ENCODE results near the gene SMIM33. TPM values are rescaled to one million over a fixed set of nuclear protein-coding genes. Genes with fewer than 3 reads are reported as not detected.
A peak's percentile ranks its signal among the peaks of the same experiment; 100 is the strongest.

The SMIM33 gene
- total RNA-seq, 3 donors from 2014 or later: 0.21 to 0.30 TPM; not detected in 1

DNA sequence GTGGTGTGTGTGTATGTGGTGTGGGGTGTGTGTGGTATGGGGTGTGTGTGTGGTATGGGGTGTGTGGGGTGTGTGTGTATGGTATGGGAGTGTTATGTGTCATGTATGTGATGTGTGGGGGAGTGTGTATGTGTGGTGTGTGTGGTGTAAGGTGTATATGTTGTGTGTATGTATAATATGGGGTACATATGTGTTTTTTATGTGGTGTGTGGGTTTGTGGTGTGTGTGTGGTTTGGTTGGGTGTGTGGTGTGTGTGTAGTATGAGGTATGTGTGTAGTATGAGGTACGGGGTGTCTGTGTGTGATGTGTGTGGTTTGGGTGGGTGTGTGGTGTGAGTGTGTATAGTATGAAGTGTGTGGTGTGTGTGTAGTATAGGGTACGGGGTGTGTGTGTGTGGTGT, 19.6 kb upstream of the SMIM33 start:
- Mint-ChIP-seq H3K4me1 (ENCODE audit: low read depth) (peaks cover 42% of the 10 kb centered on the region), H3K36me3 (ENCODE audit: insufficient read depth) (peaks cover 3% of the 10 kb centered on the region), H3K9me3 (peaks cover 5% of the 10 kb centered on the region), H3K4me3 (no peak overlapping the region), H3K27me3 (ENCODE audit: low read depth) (no peaks in the 10 kb centered on the region)
- DNase-seq: no peak
- ATAC-seq: no peak

DNA sequence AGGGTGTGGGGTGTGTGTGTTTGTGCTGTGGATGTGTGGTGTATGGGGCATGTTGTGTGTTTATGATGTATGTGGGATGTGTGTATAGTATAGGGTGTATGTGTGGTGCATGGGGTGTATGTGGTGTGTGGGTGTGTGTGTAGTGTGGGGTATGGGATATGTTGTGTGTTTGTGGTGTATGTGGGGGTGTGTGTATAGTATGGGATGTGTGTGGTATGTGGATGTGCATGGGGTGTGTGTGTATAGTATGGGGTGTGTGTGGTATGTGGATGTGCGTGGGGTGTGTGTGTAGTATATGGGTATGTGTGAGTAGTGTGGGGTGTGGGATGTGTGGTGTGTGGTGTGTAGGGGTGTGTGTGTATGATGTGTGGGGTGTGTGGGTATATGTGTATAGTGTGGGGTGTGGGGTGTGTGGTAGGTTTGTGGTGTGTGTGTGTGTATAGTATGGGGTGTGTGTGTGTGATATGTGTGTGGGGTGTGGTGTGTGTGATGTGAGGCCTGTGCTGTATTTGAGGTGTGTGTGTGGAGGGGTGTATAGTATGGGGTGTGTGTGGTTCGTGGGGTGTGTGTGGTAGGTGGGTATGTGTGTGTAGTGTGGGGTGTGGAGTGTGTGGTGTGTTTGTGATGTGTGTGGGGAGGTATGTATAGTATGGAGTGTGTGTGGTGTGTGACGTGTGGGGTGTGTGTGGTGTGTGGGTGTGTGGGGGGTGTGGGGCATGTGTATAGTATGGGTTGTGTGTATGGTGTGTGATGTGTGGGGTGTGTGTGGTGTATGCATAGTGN, 18.7 kb upstream of the SMIM33 start:
- no peaks in the 10 kb centered on the region for H3K36me3 Mint-ChIP-seq (ENCODE audit: insufficient read depth)
- ATAC-seq (no peak), DNase-seq (no peak)
- H3K9me3 Mint-ChIP-seq: peaks cover 1% of the 10 kb centered on the region
- no peaks in the 10 kb centered on the region for H3K27me3 Mint-ChIP-seq (ENCODE audit: low read depth)
- H3K4me3 Mint-ChIP-seq: no peak overlapping the region
- peaks cover 40% of the 10 kb centered on the region for H3K4me1 Mint-ChIP-seq (ENCODE audit: low read depth)

DNA sequence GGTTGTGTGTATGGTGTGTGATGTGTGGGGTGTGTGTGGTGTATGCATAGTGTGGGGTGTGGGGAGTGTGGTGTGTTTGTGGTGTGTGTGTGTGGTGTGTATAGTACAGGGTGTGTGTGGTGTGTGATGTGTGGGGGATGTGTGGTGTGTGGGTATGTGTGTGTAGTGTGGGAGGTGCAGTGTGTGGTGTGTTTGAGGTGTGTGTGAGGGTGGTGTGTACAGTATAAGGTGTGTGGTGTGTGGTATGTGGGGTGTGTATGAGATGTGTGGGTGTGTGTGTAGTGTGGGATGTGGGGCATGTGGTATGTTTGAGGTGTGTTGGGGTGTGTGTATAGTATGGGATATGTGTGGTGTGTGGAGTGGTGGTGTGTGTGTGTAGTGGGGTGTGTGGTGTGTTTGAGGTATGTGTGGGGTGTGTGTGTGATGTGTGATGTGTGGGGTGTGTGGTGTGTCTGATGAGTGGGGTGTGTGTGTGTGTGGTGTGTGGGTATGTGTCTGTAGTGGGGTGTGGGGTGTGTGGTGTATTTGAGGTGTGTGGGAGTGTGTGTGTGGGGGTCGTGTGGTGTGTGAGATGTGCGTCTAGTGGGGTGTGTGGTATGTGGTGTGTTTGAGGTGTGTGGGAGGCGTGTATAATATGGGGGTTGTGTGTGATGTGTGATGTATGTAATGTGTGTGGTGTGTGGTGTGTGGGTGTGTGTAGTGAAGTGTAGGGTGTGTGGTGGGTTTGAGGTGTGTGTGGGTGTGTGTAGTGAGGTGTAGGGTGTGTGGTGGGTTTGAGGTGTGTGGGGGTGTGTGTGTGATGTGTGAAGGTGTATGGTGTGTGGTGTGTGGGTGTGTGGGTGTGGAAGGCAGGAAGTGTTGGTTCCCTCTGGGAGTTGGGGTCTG, 16.9 kb upstream of the SMIM33 start:
- peaks cover 35% of the 10 kb centered on the region for H3K4me1 Mint-ChIP-seq (ENCODE audit: low read depth)
- H3K4me3 Mint-ChIP-seq: no peak overlapping the region
- DNase-seq (peak; percentile 43), ATAC-seq (peak in 1 of 2 donors; percentile 6)
- no peaks in the 10 kb centered on the region for H3K9me3 Mint-ChIP-seq
- H3K27me3 Mint-ChIP-seq (ENCODE audit: low read depth): no peaks in the 10 kb centered on the region
- no peaks in the 10 kb centered on the region for H3K36me3 Mint-ChIP-seq (ENCODE audit: insufficient read depth)

DNA sequence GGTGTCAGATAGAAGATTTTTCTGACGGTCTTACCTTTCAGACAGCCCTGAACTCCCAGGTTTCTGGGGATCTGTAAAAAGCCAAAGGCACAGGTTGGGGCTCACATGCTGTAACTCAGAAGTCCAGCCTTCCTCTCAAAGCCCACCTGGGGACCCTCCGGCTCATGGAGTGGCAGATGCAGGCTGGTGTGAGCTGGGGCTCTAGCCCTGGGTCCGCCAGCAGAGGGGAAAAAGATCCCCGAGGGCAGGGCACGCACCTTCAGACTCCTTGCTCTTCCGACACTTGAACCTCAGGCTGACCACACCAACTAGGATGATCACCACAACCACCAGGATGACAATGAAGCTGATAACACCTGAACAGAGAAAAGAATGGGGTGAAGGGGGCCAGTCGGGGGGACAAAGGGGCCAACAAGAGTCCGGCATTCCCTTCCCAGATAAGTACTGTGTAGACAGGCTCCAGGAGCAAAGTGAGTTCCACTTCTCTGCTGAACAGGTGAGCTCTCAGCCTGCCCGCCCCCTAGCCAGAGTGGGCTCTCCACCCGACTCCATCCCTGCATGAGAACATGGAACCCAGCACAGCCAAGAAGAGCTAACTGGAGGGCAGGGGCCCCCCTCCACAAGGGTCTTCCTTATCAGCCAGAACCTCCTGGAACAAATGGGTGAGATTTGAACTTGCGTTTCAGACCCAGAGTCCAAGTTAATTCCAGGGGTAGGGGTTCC, 16.1 kb upstream of the SMIM33 start:
- ATAC-seq: no peak
- no peak overlapping the region for H3K4me3 Mint-ChIP-seq
- no peaks in the 10 kb centered on the region for H3K36me3 Mint-ChIP-seq (ENCODE audit: insufficient read depth)
- H3K9me3 Mint-ChIP-seq: no peaks in the 10 kb centered on the region
- DNase-seq: no peak
- no peaks in the 10 kb centered on the region for H3K27me3 Mint-ChIP-seq (ENCODE audit: low read depth)
- peaks cover 41% of the 10 kb centered on the region for H3K4me1 Mint-ChIP-seq (ENCODE audit: low read depth)

DNA sequence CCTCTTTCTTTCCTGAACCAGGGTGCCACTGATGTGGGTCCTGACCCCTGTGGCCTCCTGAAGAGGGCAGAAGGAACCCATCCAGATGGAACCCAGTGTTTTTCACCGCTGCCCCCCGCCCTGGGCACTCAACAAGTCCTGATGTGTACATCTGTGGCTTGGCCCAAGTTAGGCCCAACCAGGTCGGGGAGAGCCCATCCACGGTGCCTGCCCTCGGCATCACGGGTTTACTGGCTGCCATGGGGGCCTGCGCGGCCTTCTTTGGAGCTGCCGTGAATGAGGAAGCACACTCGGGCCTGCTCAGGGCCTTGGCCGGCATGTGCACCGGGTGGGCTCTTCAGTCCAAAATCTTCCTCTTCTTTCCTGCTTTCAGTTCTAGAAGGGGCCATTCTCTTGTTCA, 14.0 kb upstream of the SMIM33 start:
- H3K27me3 Mint-ChIP-seq (ENCODE audit: low read depth): no peaks in the 10 kb centered on the region
- peaks cover 58% of the 10 kb centered on the region for H3K4me1 Mint-ChIP-seq (ENCODE audit: low read depth)
- DNase-seq (no peak), ATAC-seq (no peak)
- H3K9me3 Mint-ChIP-seq: no peaks in the 10 kb centered on the region
- H3K36me3 Mint-ChIP-seq (ENCODE audit: insufficient read depth): no peaks in the 10 kb centered on the region
- no peak overlapping the region for H3K4me3 Mint-ChIP-seq

DNA sequence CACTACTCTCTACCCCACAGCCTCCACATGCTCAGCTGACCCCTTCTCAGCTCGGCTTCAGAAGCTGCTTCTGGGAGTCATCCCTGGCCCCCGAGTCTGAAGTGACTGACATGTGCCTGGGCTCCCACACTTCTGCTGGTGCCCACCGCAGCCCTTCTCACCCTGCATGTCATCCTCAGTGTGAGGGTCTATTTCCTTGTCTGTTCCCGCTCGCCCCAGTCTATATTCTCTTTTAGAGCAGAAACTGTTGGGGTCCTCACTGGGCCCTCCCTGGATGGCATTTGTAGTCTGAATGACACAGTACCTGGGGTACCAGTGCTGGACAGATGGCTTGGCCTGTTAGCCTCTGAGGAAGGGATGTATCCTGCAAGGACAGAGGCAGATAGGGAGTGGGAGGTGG, 13.6 kb upstream of the SMIM33 start:
- no peak for ATAC-seq
- DNase-seq: no peak
- no peaks in the 10 kb centered on the region for H3K27me3 Mint-ChIP-seq (ENCODE audit: low read depth)
- H3K4me3 Mint-ChIP-seq: no peak overlapping the region
- peaks cover 58% of the 10 kb centered on the region for H3K4me1 Mint-ChIP-seq (ENCODE audit: low read depth)
- H3K36me3 Mint-ChIP-seq (ENCODE audit: insufficient read depth): no peaks in the 10 kb centered on the region
- no peaks in the 10 kb centered on the region for H3K9me3 Mint-ChIP-seq

DNA sequence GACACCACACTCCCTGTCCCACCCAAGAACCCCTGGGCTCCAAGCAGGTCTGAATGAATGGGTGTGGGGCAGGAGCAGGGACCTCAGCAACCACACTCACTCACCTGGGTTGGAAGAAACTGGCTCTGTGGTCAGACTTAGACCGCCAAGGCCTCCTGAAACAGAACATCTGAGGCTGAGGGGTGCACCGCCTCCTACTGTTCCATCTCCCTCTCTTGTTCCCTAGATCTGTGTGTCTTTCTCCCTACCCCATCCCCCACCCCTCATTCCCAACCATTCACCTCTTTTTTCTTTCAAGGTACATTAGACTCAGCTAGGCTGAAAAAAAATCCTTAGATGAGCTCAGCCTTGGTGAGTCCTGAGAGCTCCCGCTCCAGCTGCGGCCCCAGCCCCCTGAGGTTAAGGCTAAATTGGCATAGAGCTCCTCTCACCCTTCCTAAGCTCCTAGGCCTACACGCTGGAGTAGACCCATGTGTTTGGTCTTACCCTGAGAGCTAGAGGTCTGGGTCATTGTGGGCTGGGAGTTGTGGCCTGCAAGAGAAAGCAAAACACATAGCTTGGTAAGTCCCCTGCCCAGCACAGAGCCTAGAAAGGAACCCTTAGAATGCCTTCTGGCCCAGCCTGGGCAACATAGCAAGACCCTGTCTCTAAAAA, 13.0 kb upstream of the SMIM33 start:
- DNase-seq (no peak), ATAC-seq (no peak)
- Mint-ChIP-seq H3K27me3 (ENCODE audit: low read depth) (no peaks in the 10 kb centered on the region), H3K4me3 (no peak overlapping the region), H3K36me3 (ENCODE audit: insufficient read depth) (no peaks in the 10 kb centered on the region), H3K4me1 (ENCODE audit: low read depth) (peaks cover 58% of the 10 kb centered on the region), H3K9me3 (no peaks in the 10 kb centered on the region)

DNA sequence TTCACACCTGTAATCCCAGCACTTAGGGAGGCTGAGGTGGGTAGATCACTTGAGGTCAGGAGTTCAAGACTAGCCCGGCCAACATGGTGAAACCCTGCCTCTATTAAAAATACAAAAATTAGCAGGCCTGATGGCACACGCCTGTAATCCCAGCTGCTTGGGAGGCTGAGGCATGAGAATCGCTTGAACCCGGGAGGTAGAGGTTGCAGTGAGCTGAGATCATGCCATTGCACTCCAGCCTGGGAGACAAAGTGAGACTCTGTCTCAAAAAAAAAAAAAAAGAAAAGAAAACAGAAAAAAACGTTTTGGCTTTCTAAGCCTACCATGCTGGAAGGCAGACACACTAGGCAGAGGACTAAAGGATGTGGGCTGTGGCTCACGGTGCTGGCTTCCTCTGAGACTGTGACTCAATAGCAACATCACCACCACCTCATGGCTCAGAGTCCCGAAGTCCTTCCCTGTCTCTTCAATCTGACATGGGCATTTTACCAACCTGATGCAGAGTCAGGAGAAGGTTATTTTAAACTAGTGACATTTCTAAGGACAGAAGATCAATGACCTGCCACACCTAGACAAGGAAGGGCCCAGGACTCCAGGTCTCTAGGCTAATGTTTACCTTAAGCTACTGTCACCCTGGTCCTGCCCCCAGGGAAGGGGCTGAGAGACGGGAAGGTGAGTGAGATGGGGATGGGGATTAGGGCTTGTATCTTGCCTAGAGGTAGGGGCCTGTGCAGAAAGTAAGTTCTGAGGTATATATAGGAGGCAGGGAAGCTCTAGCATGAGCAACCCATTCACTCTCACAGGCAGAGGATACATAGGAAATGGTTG, 12.0 kb upstream of the SMIM33 start:
- no peaks in the 10 kb centered on the region for H3K9me3 Mint-ChIP-seq
- H3K4me3 Mint-ChIP-seq: peak overlapping the region; percentile 54
- H3K4me1 Mint-ChIP-seq (ENCODE audit: low read depth): peaks cover 58% of the 10 kb centered on the region
- DNase-seq (peak; percentile 71), ATAC-seq (peak; percentile 97)
- H3K27me3 Mint-ChIP-seq (ENCODE audit: low read depth): no peaks in the 10 kb centered on the region
- H3K36me3 Mint-ChIP-seq (ENCODE audit: insufficient read depth): no peaks in the 10 kb centered on the region

DNA sequence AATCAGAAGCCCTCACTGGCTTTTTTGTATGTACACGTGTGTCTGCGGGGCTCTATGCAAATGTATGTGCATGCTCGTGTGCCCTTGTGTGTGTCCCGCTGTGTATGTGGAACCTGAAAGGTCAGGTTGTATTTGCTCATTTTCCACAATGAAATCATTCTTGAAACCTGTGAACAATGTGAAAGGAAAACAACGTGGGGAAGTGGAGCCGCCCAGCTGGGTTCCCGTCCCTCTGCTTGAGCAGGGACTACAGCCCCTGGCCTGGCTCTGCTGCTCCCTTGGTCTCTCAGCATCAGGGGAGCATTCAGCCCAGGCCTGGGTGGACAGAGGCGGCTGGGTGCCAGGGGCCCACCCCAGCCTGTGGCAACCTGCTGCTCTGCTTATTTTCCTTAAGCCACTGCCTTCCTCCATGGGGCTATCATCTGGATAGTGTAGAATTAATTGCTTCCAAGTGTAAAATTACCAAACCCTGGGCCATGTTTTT, 11.3 kb upstream of the SMIM33 start:
- Mint-ChIP-seq H3K36me3 (ENCODE audit: insufficient read depth) (no peaks in the 10 kb centered on the region), H3K4me3 (peak overlapping the region; percentile 51), H3K27me3 (ENCODE audit: low read depth) (no peaks in the 10 kb centered on the region), H3K9me3 (no peaks in the 10 kb centered on the region), H3K4me1 (ENCODE audit: low read depth) (peaks cover 53% of the 10 kb centered on the region)
- DNase-seq: peak; percentile 27
- peak; percentile 37 to 50 for ATAC-seq

DNA sequence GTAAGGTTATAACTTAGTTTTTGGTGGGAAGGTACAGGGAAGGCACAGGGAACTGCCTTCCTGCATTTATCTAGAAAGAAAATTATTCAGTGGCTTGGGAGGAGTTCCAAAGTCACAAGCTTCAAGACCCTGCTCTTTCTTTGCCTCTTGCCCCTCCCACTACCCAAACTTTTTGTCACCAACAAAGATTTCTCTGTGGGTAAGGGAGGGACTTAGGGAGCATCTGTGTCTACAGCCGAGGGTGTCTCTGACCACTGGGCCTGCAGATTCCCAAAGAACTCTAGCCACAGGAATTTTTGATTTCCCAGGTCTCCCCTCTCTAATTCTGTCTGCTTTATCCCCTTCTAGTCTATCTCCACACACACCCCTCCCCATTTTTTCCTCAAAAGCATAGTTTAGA, 10.3 kb upstream of the SMIM33 start:
- Mint-ChIP-seq H3K9me3 (no peaks in the 10 kb centered on the region), H3K4me3 (no peak overlapping the region), H3K27me3 (ENCODE audit: low read depth) (no peaks in the 10 kb centered on the region), H3K4me1 (ENCODE audit: low read depth) (peaks cover 47% of the 10 kb centered on the region), H3K36me3 (ENCODE audit: insufficient read depth) (no peaks in the 10 kb centered on the region)
- no peak for DNase-seq
- no peak for ATAC-seq

DNA sequence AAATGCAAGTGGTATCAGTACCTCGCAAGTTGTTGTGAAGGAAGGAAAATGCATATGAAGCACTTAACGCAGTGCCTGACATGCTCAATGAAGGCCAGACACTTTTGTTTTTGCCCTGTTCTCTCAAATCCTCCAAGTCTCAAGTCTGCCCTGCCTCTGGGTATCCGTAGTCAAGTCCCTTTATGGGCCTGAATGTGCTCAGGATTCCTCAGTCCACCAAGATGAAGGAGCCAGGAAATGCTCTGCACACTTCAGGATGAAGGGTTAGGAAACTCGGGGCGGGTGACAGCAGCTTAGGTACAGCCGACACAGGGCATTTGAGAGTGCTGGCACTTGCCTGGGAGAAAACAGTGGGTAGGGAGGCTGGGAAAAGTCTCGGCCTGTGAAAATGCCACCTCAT, 9.6 kb upstream of the SMIM33 start:
- H3K4me3 Mint-ChIP-seq: no peak overlapping the region
- peaks cover 46% of the 10 kb centered on the region for H3K4me1 Mint-ChIP-seq (ENCODE audit: low read depth)
- no peaks in the 10 kb centered on the region for H3K36me3 Mint-ChIP-seq (ENCODE audit: insufficient read depth)
- no peaks in the 10 kb centered on the region for H3K9me3 Mint-ChIP-seq
- H3K27me3 Mint-ChIP-seq (ENCODE audit: low read depth): no peaks in the 10 kb centered on the region
- no peak for ATAC-seq
- no peak for DNase-seq

DNA sequence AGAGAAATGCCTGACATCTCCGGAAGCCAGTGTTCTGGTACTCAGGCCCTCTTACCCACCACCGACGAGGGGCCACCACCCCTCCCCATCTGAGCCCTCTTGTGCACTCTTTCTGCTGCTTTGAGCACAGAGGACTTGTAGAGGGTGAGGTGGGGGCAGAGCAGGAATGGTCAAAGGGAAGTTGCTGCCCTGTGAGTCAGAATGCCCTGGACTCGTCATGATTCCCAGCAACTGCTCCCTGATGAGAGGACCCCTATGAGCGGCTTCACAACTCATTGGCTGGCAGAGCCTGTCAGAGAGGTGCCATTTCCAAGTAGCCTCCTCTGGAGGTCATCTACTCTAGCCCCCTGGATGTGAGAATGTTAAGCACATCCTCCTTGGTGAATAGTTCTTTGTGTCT, 9.1 kb upstream of the SMIM33 start:
- H3K36me3 Mint-ChIP-seq (ENCODE audit: insufficient read depth): no peaks in the 10 kb centered on the region
- DNase-seq (no peak), ATAC-seq (no peak)
- no peaks in the 10 kb centered on the region for H3K27me3 Mint-ChIP-seq (ENCODE audit: low read depth)
- H3K9me3 Mint-ChIP-seq: no peaks in the 10 kb centered on the region
- H3K4me3 Mint-ChIP-seq: no peak overlapping the region
- H3K4me1 Mint-ChIP-seq (ENCODE audit: low read depth): peaks cover 40% of the 10 kb centered on the region

DNA sequence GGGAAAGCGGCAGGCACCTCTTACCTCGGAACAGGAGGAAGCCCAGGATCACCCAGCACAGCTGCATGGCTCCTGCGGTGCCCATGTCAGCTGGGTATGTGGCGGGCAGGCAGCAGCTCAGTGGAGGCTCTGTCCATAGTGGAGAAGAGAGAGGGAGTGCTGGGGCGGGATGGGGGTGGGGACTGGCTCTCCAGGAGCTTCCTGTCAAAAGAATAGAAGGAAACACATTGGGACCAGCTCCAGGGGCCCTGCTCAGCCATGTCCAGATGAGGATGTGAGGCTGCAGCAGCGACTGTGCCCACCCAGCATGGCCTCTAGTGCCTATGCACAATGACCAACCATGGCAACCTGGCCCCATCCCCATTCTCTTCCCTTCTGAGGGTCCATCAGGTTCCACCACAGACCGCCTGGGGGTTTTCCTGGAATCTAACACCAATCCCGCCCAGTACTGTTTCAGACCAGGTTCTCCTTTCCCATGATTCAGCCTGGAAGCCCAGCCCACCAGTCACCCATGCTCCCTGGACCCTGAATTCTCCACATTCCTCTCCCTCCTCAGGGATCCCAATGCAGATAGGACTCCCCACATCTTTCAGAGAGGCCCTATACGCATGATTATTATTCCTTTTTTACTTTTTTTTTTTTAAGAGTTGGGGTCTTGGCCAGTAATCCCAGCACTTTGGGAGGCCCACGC, 8.1 kb upstream of the SMIM33 start, which contains the start of gene ECSCR:
Gene ECSCR, minus strand, starts transcription at position 158 of the 691 bp plus-strand sequence. Its CDS starts 73 bp downstream, at position 85.
- H3K27me3 Mint-ChIP-seq (ENCODE audit: low read depth): no peaks in the 10 kb centered on the region
- no peaks in the 10 kb centered on the region for H3K9me3 Mint-ChIP-seq
- ATAC-seq (no peak), DNase-seq (no peak)
- H3K4me3 Mint-ChIP-seq: no peak within 1 kb of the TSS
- peaks cover 32% of the 10 kb centered on the region for H3K4me1 Mint-ChIP-seq (ENCODE audit: low read depth)
- no peaks in the 10 kb centered on the region for H3K36me3 Mint-ChIP-seq (ENCODE audit: insufficient read depth)
